AG10803 (cell line): ENCODE measurements around the gene ABHD12B.

Source experiments
- DNase-seq: peaks from one replicate; pipeline ENCODE4 v3.0.0; 2010; ENCODE audit warnings: low read depth
- H3K4me3 ChIP-seq: 2 replicates; pipeline ENCODE4 v1.5.1; 2011; ENCODE audit warnings: mild to moderate bottlenecking, low read length, control low read depth
- TF ChIP-seq, protein P1 (sequence below): conservative IDR thresholded peaks from 2 replicates; pipeline ENCODE4 v1.5.1; 2011; ENCODE audit warnings: mild to moderate bottlenecking, low read length, control low read depth, inconsistent platforms

The ABHD12B gene

DNA sequence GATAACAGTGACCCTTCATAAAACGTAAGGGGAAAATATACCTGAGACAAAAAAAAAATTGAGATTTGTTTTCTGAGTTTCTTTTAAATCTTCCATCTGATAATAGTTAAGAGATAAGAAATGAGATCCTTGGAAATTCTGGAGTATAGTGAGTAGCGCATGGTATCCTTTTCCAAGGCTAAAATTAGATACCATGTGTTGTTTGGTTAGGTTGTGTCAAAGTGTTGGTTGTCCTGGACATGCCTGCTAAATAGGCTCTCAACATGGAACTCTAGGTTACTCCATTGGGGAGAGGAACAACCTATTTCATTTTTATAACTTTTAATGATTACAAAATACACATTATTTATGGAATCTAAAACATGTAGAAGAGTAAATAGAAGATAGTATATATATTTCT lies 57.7 kb downstream of the ABHD12B start:
- TF ChIP-seq, protein P1, sequence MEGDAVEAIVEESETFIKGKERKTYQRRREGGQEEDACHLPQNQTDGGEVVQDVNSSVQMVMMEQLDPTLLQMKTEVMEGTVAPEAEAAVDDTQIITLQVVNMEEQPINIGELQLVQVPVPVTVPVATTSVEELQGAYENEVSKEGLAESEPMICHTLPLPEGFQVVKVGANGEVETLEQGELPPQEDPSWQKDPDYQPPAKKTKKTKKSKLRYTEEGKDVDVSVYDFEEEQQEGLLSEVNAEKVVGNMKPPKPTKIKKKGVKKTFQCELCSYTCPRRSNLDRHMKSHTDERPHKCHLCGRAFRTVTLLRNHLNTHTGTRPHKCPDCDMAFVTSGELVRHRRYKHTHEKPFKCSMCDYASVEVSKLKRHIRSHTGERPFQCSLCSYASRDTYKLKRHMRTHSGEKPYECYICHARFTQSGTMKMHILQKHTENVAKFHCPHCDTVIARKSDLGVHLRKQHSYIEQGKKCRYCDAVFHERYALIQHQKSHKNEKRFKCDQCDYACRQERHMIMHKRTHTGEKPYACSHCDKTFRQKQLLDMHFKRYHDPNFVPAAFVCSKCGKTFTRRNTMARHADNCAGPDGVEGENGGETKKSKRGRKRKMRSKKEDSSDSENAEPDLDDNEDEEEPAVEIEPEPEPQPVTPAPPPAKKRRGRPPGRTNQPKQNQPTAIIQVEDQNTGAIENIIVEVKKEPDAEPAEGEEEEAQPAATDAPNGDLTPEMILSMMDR: no peak
- H3K4me3 ChIP-seq: no peak overlapping the region
- DNase-seq: no peak

GRCh38 chr14:50931559-50931958 lies 59.7 kb downstream of the ABHD12B start:
- TF ChIP-seq, protein P1: no peak

DNA sequence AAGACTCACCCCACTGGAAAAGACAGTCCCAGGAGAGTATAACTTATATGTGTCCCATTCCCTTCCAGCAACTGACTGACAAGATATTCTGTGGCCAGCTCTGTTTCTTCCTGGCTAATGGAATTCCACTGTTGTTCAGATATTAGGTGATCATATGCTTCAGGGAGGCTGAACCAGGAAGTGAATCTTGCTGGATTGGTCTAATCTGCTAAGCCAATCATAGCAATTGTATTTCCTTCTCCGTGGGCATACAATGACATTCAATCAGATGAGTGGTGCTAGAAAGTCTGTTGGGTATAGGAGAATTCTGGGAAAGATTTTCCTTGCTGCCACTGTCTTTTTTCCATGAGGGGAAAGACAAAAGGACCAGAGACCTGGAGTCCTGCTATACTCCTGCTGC lies 60.3 kb downstream of the ABHD12B start:
- TF ChIP-seq, protein P1: no peak
- no peak for DNase-seq
- H3K4me3 ChIP-seq: no peak overlapping the region

More at GRCh38 chr14:50931559-50931958, 59.7 kb downstream of the ABHD12B start:
- H3K4me3 ChIP-seq: no peak overlapping the region
- no peak for DNase-seq

GRCh38 chr14:50932592-50933495 lies 61.0 kb downstream of the ABHD12B start:
- TF ChIP-seq, protein P1: no peak
- peak; percentile 25 for DNase-seq

DNA sequence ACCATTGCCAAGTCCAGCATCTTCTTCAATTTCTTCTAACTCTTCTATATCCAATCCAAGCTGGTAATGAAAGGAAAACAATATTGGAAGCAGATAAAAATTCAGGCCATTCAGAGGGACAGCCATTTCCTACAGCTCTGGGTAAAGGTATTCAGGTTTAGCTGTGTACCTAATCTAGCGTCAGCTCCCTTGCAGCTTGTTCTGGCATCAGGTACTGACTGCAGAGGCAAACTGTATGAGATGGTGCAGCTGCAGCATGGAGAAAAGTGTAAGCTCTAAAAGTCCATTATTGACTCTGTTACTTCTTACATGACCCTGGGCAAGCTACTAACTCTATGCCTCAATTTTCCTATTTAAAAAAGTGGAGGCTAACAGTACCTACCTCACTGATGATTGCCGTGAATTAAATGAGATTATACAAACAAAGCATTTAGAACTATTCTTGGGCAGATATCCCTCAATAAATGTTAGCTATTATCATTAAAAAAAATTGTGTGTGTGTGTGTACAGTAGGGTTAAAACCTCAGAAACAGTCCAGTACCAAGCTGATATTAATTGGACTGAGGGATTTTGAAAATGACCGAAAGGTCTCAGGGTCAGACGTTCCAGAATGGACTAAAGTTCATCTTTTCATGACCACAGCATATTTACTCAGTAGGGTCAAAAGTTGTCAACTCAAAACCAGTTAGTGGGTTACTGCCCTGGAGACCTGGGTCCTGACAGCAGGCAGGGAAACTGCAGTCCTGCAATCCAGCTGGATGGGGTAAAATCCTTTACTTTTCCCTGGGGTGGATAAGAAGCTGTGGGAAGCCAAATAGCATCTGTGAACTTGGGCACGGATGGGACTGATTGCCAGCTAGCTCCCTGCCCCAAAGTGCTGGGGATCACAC lies 63.5 kb downstream of the ABHD12B start:
- TF ChIP-seq, protein P1: no peak
- DNase-seq: no peak

More at GRCh38 chr14:50932592-50933495, 61.0 kb downstream of the ABHD12B start:
- H3K4me3 ChIP-seq: no peak overlapping the region

GRCh38 chr14:50936016-50936340 lies 64.1 kb downstream of the ABHD12B start:
- TF ChIP-seq, protein P1: no peak
- H3K4me3 ChIP-seq: no peak overlapping the region
- DNase-seq: no peak

More for the DNA sequence above, 63.5 kb downstream of the ABHD12B start:
- no peak overlapping the region for H3K4me3 ChIP-seq
